ENCODE measurements around the gene SNX14. TPM values are rescaled to one million over a fixed set of nuclear protein-coding genes. Genes with fewer than 3 reads are reported as not detected.

SNX14 gene
- total and polyA plus RNA-seq, 2 of the 13 experiments (the other 11 are each of a cell fraction or from before 2014, with no cell fraction given) = 83.5 to 112 TPM

- TF ChIP-seq TFAP4 (IDR thresholded peaks at IDR 0.05; ENCODE audit: borderline replicate concordance, low read depth) = 0 out of 2 replicates have a peak, but pooled peaks have one; percentile 12
- TF ChIP-seq ZNF333 (CRISPR knock-in tag; IDR thresholded peaks at IDR 0.05; ENCODE audit: borderline replicate concordance) = peak; percentile 76; the same call in 1 of the 2 replicates
- TF ChIP-seq ZNF556 (CRISPR knock-in tag; IDR thresholded peaks at IDR 0.05; ENCODE audit: borderline replicate concordance) = peak; percentile 69; the same call in 1 of the 2 replicates
- peak; percentile 85 for TF ChIP-seq GABPB1 (CRISPR knock-in tag; IDR thresholded peaks at IDR 0.05)
- peak; percentile 23; the same call in 1 of the 2 replicates for TF ChIP-seq HCFC1 (IDR thresholded peaks at IDR 0.05; ENCODE audit: low read depth, low read length)
- TF ChIP-seq HIVEP1 (CRISPR knock-in tag; IDR thresholded peaks at IDR 0.05) = 0 out of 2 replicates have a peak, but pooled peaks have one; percentile 52
- peak; percentile 61 for TF ChIP-seq DRAP1 (CRISPR knock-in tag; IDR thresholded peaks at IDR 0.05)
- TF ChIP-seq ZC3H13 (CRISPR knock-in tag; IDR thresholded peaks at IDR 0.05) = peak; percentile 36
- 0 out of 2 replicates have a peak, but pooled peaks have one; percentile 10 for TF ChIP-seq FOXO1 (CRISPR knock-in tag; IDR thresholded peaks at IDR 0.05)
- no peak for TF ChIP-seq JDP2 (CRISPR knock-in tag; IDR thresholded peaks at IDR 0.05; ENCODE audit: borderline replicate concordance)
- TF ChIP-seq ZNF142 (CRISPR knock-in tag; IDR thresholded peaks at IDR 0.05) = 0 out of 2 replicates have a peak, but pooled peaks have one; percentile 56
- TF ChIP-seq E2F5 (CRISPR knock-in tag; conservative IDR thresholded peaks at IDR 0.05) = 0 out of 2 replicates have a peak, but pooled peaks have one; percentile 44
- TF ChIP-seq THAP8 (CRISPR knock-in tag; IDR thresholded peaks at IDR 0.05; ENCODE audit: borderline replicate concordance) = peak; percentile 71; the same call in 1 of the 2 replicates
- TF ChIP-seq AFF4 (CRISPR knock-in tag; IDR thresholded peaks at IDR 0.05) = 0 out of 2 replicates have a peak, but pooled peaks have one; percentile 18
Measured at GRCh38 chr6:85642774-85643536, 49.3 kb upstream of the SNX14 start, which contains the start of gene SYNCRIP (continued).

All from HepG2 (cell line).